H1 (cell line): Measurements from ENCODE around the gene MVK. TPM values are rescaled to one million over a fixed set of nuclear protein-coding genes. Genes with fewer than 3 reads are reported as not detected.

Experiments used
- CTCF ChIA-PET: fragments of 300-600 bp; sonication (Branson Sonifier 250); formaldehyde crosslinking; loops from one replicate; lab custom pipeline; 2021; ENCODE audit not compliant: partially characterized antibody; lab: Charles Lee
- POLR2A ChIA-PET: fragments of 300-600 bp; sonication (Branson Sonifier 250); formaldehyde crosslinking; loops from one replicate; lab custom pipeline; 2021; ENCODE audit warnings: inconsistent platforms; ENCODE audit not compliant: partially characterized antibody; lab: Charles Lee
- DNase-seq, 2 experiments: peaks; one replicate each; pipeline versions ENCODE4 v3.0.0 to v3.0.0-alpha.2; 2010 to 2022; ENCODE audit warnings: low spot score in 2 of 2, low read depth in 1 of 2, mixed read lengths in 1 of 2
- FAIRE-seq: peaks from 2 replicates; lab custom pipeline; 2011; peaks lifted over from hg19 to GRCh38; lab: Jason Lieb, UNC
- H2AFZ ChIP-seq: 2 replicates; pipeline ENCODE4 v1.8.1; 2012; ENCODE audit warnings: low read length, inconsistent platforms
- H2AK5ac ChIP-seq: 2 replicates; pipeline ENCODE4 v1.6.1; 2013; ENCODE audit warnings: low read depth, low read length
- H2BK120ac ChIP-seq: replicated peaks from 2 replicates; pipeline ENCODE3; 2013; ENCODE audit warnings: low read depth, low read length, inconsistent platforms
- H2BK12ac ChIP-seq: 2 replicates; pipeline ENCODE4 v1.6.1; 2013; ENCODE audit warnings: low read depth, low read length
- H2BK15ac ChIP-seq: 2 replicates; pipeline ENCODE4 v1.6.1; 2013; ENCODE audit warnings: low read length
- H2BK20ac ChIP-seq: 2 replicates; pipeline ENCODE4 v1.6.1; 2013; ENCODE audit warnings: low read length
- H2BK5ac ChIP-seq: 2 replicates; pipeline ENCODE4 v1.6.1; 2013; ENCODE audit warnings: low read depth, low read length
- H3K14ac ChIP-seq: 2 replicates; pipeline ENCODE4 v1.6.1; 2013; ENCODE audit warnings: inconsistent platforms; ENCODE audit not compliant: insufficient read length
- H3K18ac ChIP-seq: 2 replicates; pipeline ENCODE4 v1.6.1; 2013; ENCODE audit warnings: low read length; ENCODE audit errors: extremely low read depth
- H3K23ac ChIP-seq: 2 replicates; pipeline ENCODE4 v1.6.1; 2013; ENCODE audit warnings: inconsistent platforms; ENCODE audit not compliant: insufficient read length
- H3K23me2 ChIP-seq: 2 replicates; pipeline ENCODE4 v1.6.1; 2013; ENCODE audit warnings: low read depth, low read length
- H3K27ac ChIP-seq: 2 replicates; pipeline ENCODE4 v1.6.1; 2011; ENCODE audit warnings: low read depth, low read length, inconsistent platforms
- H3K27me3 ChIP-seq, 4 experiments: replicated peaks in 1 of 4; 1 replicate in 1 of 4; 2 replicates in 3 of 4; pipeline versions ENCODE4 v1.6.1 to v1.8.1; 2011 to 2013; ENCODE audit warnings: low read length in 3 of 4, mild to moderate bottlenecking in 3 of 4, inconsistent platforms in 2 of 4, mixed read lengths in 2 of 4, moderate library complexity in 1 of 4; ENCODE audit not compliant: control insufficient read depth in 3 of 4, insufficient read depth in 3 of 4; ENCODE audit errors: extremely low read depth in 1 of 4
- H3K36me3 ChIP-seq, 4 experiments: 2 replicates each; pipeline versions ENCODE4 v1.6.1 to v1.8.1; 2011 to 2013; ENCODE audit warnings: mild to moderate bottlenecking in 4 of 4, low read length in 3 of 4, moderate library complexity in 2 of 4, control low read depth in 1 of 4, inconsistent platforms in 1 of 4; ENCODE audit not compliant: insufficient read depth in 4 of 4, control insufficient read depth in 2 of 4
- H3K4ac ChIP-seq: replicated peaks from 2 replicates; pipeline ENCODE3; 2013; ENCODE audit warnings: low read length, low read depth, mixed read lengths, inconsistent platforms; ENCODE audit not compliant: insufficient read length
- H3K4me1 ChIP-seq, 4 experiments: replicated peaks in 1 of 4; 1 replicate in 1 of 4; 2 replicates in 3 of 4; pipeline versions ENCODE4 v1.6.1 to v1.8.1; 2011 to 2013; ENCODE audit warnings: low read length in 3 of 4, inconsistent platforms in 2 of 4, mixed read lengths in 1 of 4; ENCODE audit not compliant: insufficient read depth in 4 of 4, control insufficient read depth in 3 of 4
- H3K4me2 ChIP-seq, 2 experiments: 2 replicates each; pipeline versions ENCODE4 v1.6.1 to v1.8.1; 2011 to 2013; ENCODE audit warnings: low read depth in 2 of 2, low read length in 2 of 2, control low read depth in 1 of 2, inconsistent platforms in 1 of 2, mild to moderate bottlenecking in 1 of 2; ENCODE audit not compliant: insufficient read depth in 1 of 2
- H3K4me3 ChIP-seq, 4 experiments: fragments of 200-600, 300-600 bp in 1 of 4; sonication (generic), shearing (Covaris generic), sonication (Bioruptor Twin) in 1 of 4; 2 replicates each; pipeline versions ENCODE4 v1.5.1 to v1.8.1; 2011 to 2016; ENCODE audit warnings: low read length in 4 of 4, low read depth in 3 of 4, control low read depth in 2 of 4, inconsistent platforms in 2 of 4, mild to moderate bottlenecking in 2 of 4, mixed read lengths in 1 of 4, moderate library complexity in 1 of 4; ENCODE audit not compliant: insufficient read depth in 2 of 4; ENCODE audit errors: extremely low read depth in 1 of 4
- H3K56ac ChIP-seq: replicated peaks from 2 replicates; pipeline ENCODE3; 2013; ENCODE audit warnings: low read depth, mild to moderate bottlenecking, mixed read lengths, low read length, inconsistent platforms; ENCODE audit not compliant: insufficient read length
- H3K79me1 ChIP-seq: 2 replicates; pipeline ENCODE4 v1.6.1; 2013; ENCODE audit warnings: low read depth, low read length, control low read depth
- H3K79me2 ChIP-seq, 2 experiments: 2 replicates each; pipeline versions ENCODE4 v1.6.1 to v1.8.1; 2012 to 2013; ENCODE audit warnings: low read length in 2 of 2, mild to moderate bottlenecking in 2 of 2, inconsistent platforms in 1 of 2; ENCODE audit not compliant: insufficient read depth in 2 of 2, control insufficient read depth in 1 of 2
- H3K9ac ChIP-seq, 4 experiments: replicated peaks in 1 of 4; 1 replicate in 1 of 4; 2 replicates in 3 of 4; pipeline versions ENCODE4 v1.6.1 to v1.8.1; 2011 to 2013; ENCODE audit warnings: low read depth in 3 of 4, low read length in 3 of 4, control low read depth in 2 of 4, mild to moderate bottlenecking in 2 of 4, moderate library complexity in 2 of 4, inconsistent platforms in 1 of 4; ENCODE audit errors: extremely low read depth in 1 of 4
- H3K9me3 ChIP-seq, 2 experiments: 2 replicates each; pipeline versions ENCODE4 v1.6.1 to v1.8.1; 2012 to 2013; ENCODE audit warnings: mild to moderate bottlenecking in 2 of 2, moderate library complexity in 2 of 2, control low read depth in 1 of 2, inconsistent platforms in 1 of 2, low read depth in 1 of 2, low read length in 1 of 2, mixed read lengths in 1 of 2; ENCODE audit not compliant: insufficient read depth in 2 of 2
- H4K20me1 ChIP-seq, 2 experiments: replicated peaks in 1 of 2; 2 replicates each; pipeline versions ENCODE3 to v1.8.1; 2011 to 2013; ENCODE audit warnings: inconsistent platforms in 2 of 2, low read length in 2 of 2, mild to moderate bottlenecking in 1 of 2; ENCODE audit not compliant: insufficient read depth in 2 of 2, control insufficient read depth in 1 of 2
- H4K5ac ChIP-seq: 2 replicates; pipeline ENCODE4 v1.6.1; 2013; ENCODE audit warnings: low read length, low read depth, mixed read lengths, inconsistent platforms; ENCODE audit not compliant: insufficient read length
- H4K8ac ChIP-seq: 2 replicates; pipeline ENCODE4 v1.8.0; 2013; ENCODE audit warnings: mild to moderate bottlenecking, moderate library complexity, low read length, inconsistent platforms; ENCODE audit not compliant: insufficient read depth; ENCODE audit errors: extremely low read depth
- H4K91ac ChIP-seq: replicated peaks from 2 replicates; pipeline ENCODE3; 2013; ENCODE audit warnings: low read length, mixed read lengths, inconsistent platforms; ENCODE audit not compliant: insufficient read length
- EGR1 ChIP-seq: IDR thresholded peaks from 2 replicates; pipeline ENCODE4 v1.6.1; 2011; ENCODE audit warnings: low read depth, low read length, borderline replicate concordance
- JUN ChIP-seq: IDR thresholded peaks from 2 replicates; pipeline ENCODE4 v1.6.1; 2011; ENCODE audit warnings: low read depth, mild to moderate bottlenecking, improper control_type of control experiment, low read length
- SAP30 ChIP-seq: fragments of 300-600 bp; sonication (generic); IDR thresholded peaks from 2 replicates; pipeline ENCODE4 v1.7.1; 2012; ENCODE audit warnings: low read length, moderate library complexity, mild to moderate bottlenecking, inconsistent platforms; ENCODE audit not compliant: insufficient read depth, insufficient replicate concordance
- SP2 ChIP-seq: IDR thresholded peaks from 2 replicates; pipeline ENCODE4 v1.6.1; 2012; ENCODE audit warnings: mild to moderate bottlenecking, low read length, inconsistent platforms
- TBP ChIP-seq: IDR thresholded peaks from 2 replicates; pipeline ENCODE4 v1.6.1; 2011; ENCODE audit warnings: low read depth, low read length, improper control_type of control experiment
- WGBS, 2 experiments: shearing (Covaris generic) in 1 of 2; methylation state at CpG; one replicate each; pipeline versions ENCODE4 v1.1.6 to v1.1.7; 2013 to 2015; ENCODE audit warnings: low lambda C conversion rate in 2 of 2, mixed read lengths in 2 of 2, inconsistent platforms in 1 of 2, low coverage in 1 of 2, missing lambda C conversion rate in 1 of 2; ENCODE audit not compliant: insufficient replicate concordance in 2 of 2, insufficient coverage in 1 of 2, insufficient read length in 1 of 2; ENCODE audit errors: extremely low coverage in 1 of 2, missing lambda C conversion rate in 1 of 2; 5-methylcytosine and 5-hydroxymethylcytosine counted together
- polyA plus RNA-seq, 7 experiments: library from polyadenylated mRNA; depleted of rRNA in 3 of 7; stranded (reverse) in 5 of 7; unstranded in 2 of 7; fragments of >200 nt in 5 of 7; fragments of 200-250 nt in 2 of 7; gene quantifications; 1 replicate in 5 of 7; 2 replicates in 1 of 7; 4 replicates in 1 of 7; pipeline versions ENCODE4 v1.2.1 to v1.2.3, GENCODE V29; 2011 to 2013; ENCODE audit warnings: missing spikeins in 2 of 7, mixed read lengths in 2 of 7
- total RNA-seq: library from RNA; stranded (reverse); fragmentation: NEBNext Ultra II Directional; extraction: Animal tissue kit (Norgen Biotek cat#: 25700); gene quantifications from 2 replicates; pipeline ENCODE4 v1.2.1, GENCODE V29; 2021

The MVK gene
- total and polyA plus RNA-seq, 2 of the 8 experiments (the other 6 are each of a cell fraction or from before 2014, with no cell fraction given): 15.7 to 20.9 TPM

GRCh38 chr12:109561711-109562030 lies 11.9 kb upstream of the MVK start:
- H3K4ac ChIP-seq: no peak overlapping the region
- TF ChIP-seq TBP: no peak
- no peak for TF ChIP-seq JUN
- no peak for TF ChIP-seq SP2
- TF ChIP-seq SAP30: no peak
- TF ChIP-seq EGR1: no peak

More at GRCh38 chr12:109561711-109562030, 11.9 kb upstream of the MVK start:
- FAIRE-seq (no peak), DNase-seq (no peak)
- Histone ChIP-seq H3K18ac (no peak overlapping the region), H2BK120ac (no peak overlapping the region), H4K5ac (no peak overlapping the region), H3K79me2 (no peaks in the 10 kb centered on the region), H4K91ac (no peak overlapping the region), H3K4me2 (no peak overlapping the region), H2BK15ac (no peak overlapping the region), H3K14ac (no peak overlapping the region), H3K23me2 (no peaks in the 10 kb centered on the region), H3K23ac (no peak overlapping the region), H3K9ac (no peak overlapping the region), H2AK5ac (no peak overlapping the region), H2BK5ac (no peak overlapping the region), H2AFZ (no peak overlapping the region), H3K27ac (no peak overlapping the region), H3K4me3 (no peak overlapping the region), H4K8ac (no peak overlapping the region; the same call in 1 of the 2 replicates), H4K20me1 (no peaks in the 10 kb centered on the region), H3K56ac (no peak overlapping the region), H2BK20ac (no peak overlapping the region), H3K4me1 (no peaks in the 10 kb centered on the region), H3K79me1 (no peaks in the 10 kb centered on the region), H3K27me3 (no peaks in the 10 kb centered on the region), H3K36me3 (peaks cover 0 to 17% (median 0%) of the 10 kb centered on the region in 4 experiments; a peak in 5 of 8 replicates), H3K9me3 (no peaks in the 10 kb centered on the region), H2BK12ac (no peak overlapping the region)
- ChIA-PET CTCF (interaction anchor here (1.0 to 1.2 kb wide), 2 partner anchors 41 to 111 kb away, joined by 3 to 8 read pairs; no protein-coding TSS in a partner anchor), POLR2A (interaction anchor here (2.7 kb wide), 1 partner anchor 11 kb away, joined by 11 read pairs; the partner anchor contains the start of genes MMAB and MVK)
- 86% methylated on average over 10 of the region's 10 CpGs; no CpG with 5 or more reads in 1 of the 2 experiments for WGBS, 2 experiments
